Keratinocyte (primary cell): ENCODE data around the gene MRPL52. TPM values are rescaled to one million over a fixed set of nuclear protein-coding genes. Genes with fewer than 3 reads are reported as not detected.
A peak's percentile ranks its signal among the peaks of the same experiment; 100 is the strongest.
"Not testable (repeated sequence)": the region's sequence is repeated elsewhere in the genome, so short reads cannot be mapped to it uniquely, and the experiment has no call there.

Experiments
- DNase-seq: peaks from one replicate; pipeline ENCODE4 v3.0.0-alpha.2; 2011; ENCODE audit warnings: low read depth, missing footprints, low spot score
- FAIRE-seq: peaks from 2 replicates; lab custom pipeline; 2011; peaks lifted over from hg19 to GRCh38; lab: Jason Lieb, UNC
- H2AFZ ChIP-seq: 2 replicates; pipeline ENCODE4 v1.6.0; 2012; ENCODE audit warnings: low read length, control low read depth, inconsistent platforms; ENCODE audit not compliant: control insufficient read depth
- H3K27ac ChIP-seq: 2 replicates; pipeline ENCODE4 v1.5.1; 2011; ENCODE audit warnings: low read length; ENCODE audit not compliant: control insufficient read depth, insufficient read depth
- H3K27me3 ChIP-seq: 3 replicates; pipeline ENCODE4 v1.6.0; 2011; ENCODE audit warnings: low read length; ENCODE audit not compliant: control insufficient read depth, insufficient read depth; ENCODE audit errors: extremely low read depth
- H3K36me3 ChIP-seq, 2 experiments: 2 replicates in 1 of 2; 3 replicates in 1 of 2; pipeline ENCODE4 v1.5.1; 2011; ENCODE audit warnings: low read length in 2 of 2, mild to moderate bottlenecking in 1 of 2; ENCODE audit not compliant: control insufficient read depth in 2 of 2, insufficient read depth in 2 of 2; ENCODE audit errors: extremely low read depth in 1 of 2
- H3K4me1 ChIP-seq: 3 replicates; pipeline ENCODE4 v1.5.1; 2011; ENCODE audit warnings: low read length; ENCODE audit not compliant: control insufficient read depth, insufficient read depth; ENCODE audit errors: extremely low read depth
- H3K4me2 ChIP-seq: 3 replicates; pipeline ENCODE4 v1.6.0; 2011; ENCODE audit warnings: low read depth, low read length; ENCODE audit not compliant: control insufficient read depth, insufficient read depth; ENCODE audit errors: extremely low read depth
- H3K4me3 ChIP-seq, 3 experiments: fragments of 200-600 bp in 1 of 3; sonication (generic) in 1 of 3; 2 replicates in 2 of 3; 3 replicates in 1 of 3; pipeline ENCODE4 v1.5.1; 2011 to 2016; ENCODE audit warnings: low read length in 3 of 3, mild to moderate bottlenecking in 3 of 3, control low read depth in 2 of 3, inconsistent platforms in 1 of 3, low read depth in 1 of 3, mixed read lengths in 1 of 3, mixed run types in 1 of 3, moderate library complexity in 1 of 3; ENCODE audit not compliant: control insufficient read depth in 2 of 3, insufficient read depth in 2 of 3; ENCODE audit errors: extremely low read depth in 1 of 3
- H3K79me2 ChIP-seq: 2 replicates; pipeline ENCODE4 v1.6.0; 2012; ENCODE audit warnings: low read length; ENCODE audit not compliant: control insufficient read depth, insufficient read depth
- H3K9ac ChIP-seq: 3 replicates; pipeline ENCODE4 v1.6.0; 2011; ENCODE audit warnings: low read length; ENCODE audit not compliant: control insufficient read depth, insufficient read depth; ENCODE audit errors: extremely low read depth
- H3K9me1 ChIP-seq: 3 replicates; pipeline ENCODE4 v1.6.0; 2011; ENCODE audit warnings: low read length; ENCODE audit not compliant: control insufficient read depth, insufficient read depth; ENCODE audit errors: extremely low read depth
- H3K9me3 ChIP-seq: 2 replicates; pipeline ENCODE4 v1.5.1; 2012; ENCODE audit warnings: low read depth, low read length; ENCODE audit not compliant: control insufficient read depth
- H4K20me1 ChIP-seq: 3 replicates; pipeline ENCODE4 v1.6.0; 2011; ENCODE audit warnings: low read length; ENCODE audit not compliant: control insufficient read depth, insufficient read depth; ENCODE audit errors: extremely low read depth
- CTCF ChIP-seq, 3 experiments: IDR thresholded peaks in 1 of 3; conservative IDR thresholded peaks in 1 of 3; optimal IDR thresholded peaks in 1 of 3; 2 replicates in 2 of 3; 3 replicates in 1 of 3; pipeline versions ENCODE3 to v1.5.1; 2011; ENCODE audit warnings: low read length in 3 of 3, mild to moderate bottlenecking in 3 of 3, moderate library complexity in 2 of 3, control low read depth in 1 of 3, inconsistent platforms in 1 of 3; ENCODE audit not compliant: insufficient read depth in 2 of 3; ENCODE audit errors: extremely low read depth in 1 of 3
- EZH2 ChIP-seq: IDR thresholded peaks from one replicate; pipeline ENCODE4 v1.6.1; 2012; ENCODE audit warnings: inconsistent platforms, mild to moderate bottlenecking, low read length, moderate library complexity
- dilution Hi-C: fragments of 300-500 bp; cut with MboI; formaldehyde crosslinking; loops from one replicate; pipeline ENCODE4 v1.7.0; 2020; ENCODE audit warnings: low sequenced_read_pairs; ENCODE audit not compliant: extremely low pct_ligation_motif_present
- polyA plus RNA-seq, 5 experiments: library from polyadenylated mRNA; depleted of rRNA in 3 of 5; stranded (reverse) in 3 of 5; stranded (forward) in 1 of 5; unstranded in 1 of 5; fragments of >200 nt; gene quantifications; 1 replicate in 1 of 5; 2 replicates in 3 of 5; 3 replicates in 1 of 5; pipeline versions ENCODE4 v1.2.1 to v1.2.3, GENCODE V29; 2011 to 2012; ENCODE audit warnings: missing spikeins in 2 of 5, low read depth in 1 of 5, low replicate concordance in 1 of 5

The MRPL52 gene
- polyA plus RNA-seq, 1 donor (not counting 4 experiments of a cell fraction or from before 2014, with no cell fraction given), result 104 TPM

GRCh38 chr14:22850944-22851764 is 21.5 kb downstream of the MRPL52 start:
- peak; percentile 86 for FAIRE-seq
- H3K4me3 ChIP-seq, result peak overlapping the region in 1 of 3 experiments; percentile 15

GRCh38 chr14:22852178-22852577 is 22.5 kb downstream of the MRPL52 start:
- dilution Hi-C loops, H3K27me3 ChIP-seq, H3K4me2 ChIP-seq, H3K36me3 ChIP-seq, DNase-seq, H2AFZ ChIP-seq, H3K9me3 ChIP-seq, H4K20me1 ChIP-seq, H3K4me3 ChIP-seq, H3K9me1 ChIP-seq, H3K79me2 ChIP-seq, FAIRE-seq, H3K9ac ChIP-seq: not testable (repeated sequence)
- H3K27ac ChIP-seq, result peak overlapping the region; percentile 63
- H3K4me1 ChIP-seq, result peaks cover 59% of the 10 kb centered on the region

More at GRCh38 chr14:22850944-22851764, 21.5 kb downstream of the MRPL52 start:
- Histone ChIP-seq H3K4me1 (peaks cover 69% of the 10 kb centered on the region), H4K20me1 (no peaks in the 10 kb centered on the region), H3K9ac (peak overlapping the region; percentile 48), H3K36me3 (peaks cover 12 to 14% of the 10 kb centered on the region in 2 experiments), H2AFZ (peak overlapping the region; percentile 10), H3K9me3 (no peaks in the 10 kb centered on the region), H3K9me1 (no peaks in the 10 kb centered on the region), H3K4me2 (peak overlapping the region; percentile 52), H3K27ac (peak overlapping the region; percentile 63), H3K79me2 (no peaks in the 10 kb centered on the region), H3K27me3 (no peaks in the 10 kb centered on the region)
- peak; percentile 78 for DNase-seq
- dilution Hi-C loops, result no loop called here
- TF ChIP-seq EZH2 (no peak), CTCF (optimal IDR thresholded peaks at IDR 0.05 in 1 of 3, IDR thresholded peaks at IDR 0.05 in 1 of 3, conservative IDR thresholded peaks at IDR 0.05 in 1 of 3; ENCODE audit: extremely low read depth in 1 of 3, insufficient read depth in 2 of 3, low read length in 3 of 3) (no peak)
